ENCODE results near the gene SORCS1.

- TF ChIP-seq CTCF (IDR thresholded peaks at IDR 0.05) (no peak), POLR2A (IDR thresholded peaks at IDR 0.05) (no peak), POLR2AphosphoS5 (IDR thresholded peaks at IDR 0.05) (no peak)
Measured at GRCh38 chr10:107122703-107123102, 41.8 kb downstream of the SORCS1 start.

Data from prostate gland (tissue), 2 donors.